Measurements from ENCODE around the gene TFF2.

Gene TFF2, protein sequence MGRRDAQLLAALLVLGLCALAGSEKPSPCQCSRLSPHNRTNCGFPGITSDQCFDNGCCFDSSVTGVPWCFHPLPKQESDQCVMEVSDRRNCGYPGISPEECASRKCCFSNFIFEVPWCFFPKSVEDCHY

DNA sequence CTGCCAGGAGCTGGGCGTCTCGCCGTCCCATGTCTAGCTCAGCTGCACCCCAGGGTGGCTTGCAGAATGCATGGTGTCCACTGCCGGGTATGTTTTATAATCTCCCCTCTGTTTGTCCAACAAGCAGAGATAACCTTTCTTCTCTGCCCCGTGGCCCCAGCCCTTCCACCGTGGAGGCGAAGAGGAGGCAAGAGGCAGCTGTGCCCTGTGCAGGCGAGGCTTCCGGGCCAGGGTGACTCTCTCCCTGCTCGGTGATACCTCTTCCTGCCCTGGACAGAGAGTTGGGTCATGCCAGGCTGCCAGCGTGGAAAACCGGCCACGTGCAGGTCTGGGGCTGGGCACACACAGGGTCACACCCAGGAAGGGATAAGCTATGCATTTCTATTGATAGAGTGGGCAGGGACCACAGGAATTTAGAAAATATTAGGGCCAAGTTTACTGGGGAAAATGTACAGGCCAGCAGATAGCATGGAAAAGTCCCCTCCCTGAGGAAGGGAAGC, at the start of gene TFF2:
TFF2 (minus strand) TSS at position 68 of the 500 bp plus-strand sequence; CDS start at position 31, 37 bp downstream.
- no peak for DNase-seq

- DNase-seq: no peak
Observed at GRCh38 chr21:42400525-42400924, 49.7 kb upstream of the TFF2 start.

DNA sequence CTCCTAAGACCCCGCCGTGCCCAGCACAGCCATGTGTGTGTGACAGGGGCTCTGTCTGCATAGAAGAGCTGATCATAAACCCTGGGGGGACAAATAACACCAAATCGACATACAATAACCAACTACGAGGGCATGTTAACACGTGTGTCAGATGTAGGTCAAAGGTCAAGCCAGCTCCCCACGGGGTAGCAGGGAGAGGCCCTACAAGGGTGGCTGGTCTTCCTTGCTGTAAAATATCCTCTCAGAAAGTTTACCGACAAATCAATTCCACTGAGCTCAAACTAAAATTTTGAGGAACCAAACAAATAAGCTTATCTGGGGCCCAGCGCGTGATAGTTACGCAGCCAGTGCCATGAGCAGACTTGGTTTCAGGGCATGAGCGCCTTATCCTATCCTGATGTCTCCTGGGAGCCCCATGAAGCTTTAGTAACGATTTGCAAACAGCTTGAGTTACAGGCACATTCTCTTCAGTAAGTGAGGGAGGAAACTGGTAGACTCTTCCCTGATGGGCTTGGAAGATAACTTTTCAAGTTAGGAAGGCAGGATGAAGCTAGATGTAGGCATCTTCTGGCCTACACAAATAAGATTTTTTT, 47.7 kb upstream of the TFF2 start:
- DNase-seq: no peak

- no peak for DNase-seq
Observed at GRCh38 chr21:42397746-42398394, 47.1 kb upstream of the TFF2 start.

- DNase-seq: no peak
Observed at GRCh38 chr21:42396799-42397745, 46.3 kb upstream of the TFF2 start.

GRCh38 chr21:42395905-42396651, 45.3 kb upstream of the TFF2 start, which contains the start of gene TMPRSS3:
TSS of gene TMPRSS3 (minus strand) at chr21:42396052. CDS start at chr21:42395417, 635 bp downstream.
- DNase-seq: no peak

DNA sequence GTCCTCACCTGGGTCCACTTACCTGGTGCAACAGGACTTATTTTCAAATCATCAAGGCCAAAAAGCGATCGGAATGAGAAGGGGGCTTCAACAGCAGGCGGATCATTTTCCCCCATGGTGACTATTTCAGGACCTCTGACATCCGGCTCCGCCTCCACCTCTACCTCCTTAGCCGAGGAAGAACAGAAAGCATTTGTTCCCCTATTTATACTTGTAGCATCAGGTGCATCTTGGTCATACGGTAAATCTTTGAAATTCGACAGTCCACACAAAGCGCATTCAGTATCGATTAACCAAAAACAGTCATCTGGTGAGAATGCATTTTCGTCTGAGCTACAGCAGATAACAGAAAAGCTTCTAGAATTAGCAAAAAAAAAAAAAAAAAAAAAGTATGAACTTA, 44.5 kb upstream of the TFF2 start:
- DNase-seq: no peak

- no peak for DNase-seq
Observed at GRCh38 chr21:42393443-42393950, 42.7 kb upstream of the TFF2 start.

DNA sequence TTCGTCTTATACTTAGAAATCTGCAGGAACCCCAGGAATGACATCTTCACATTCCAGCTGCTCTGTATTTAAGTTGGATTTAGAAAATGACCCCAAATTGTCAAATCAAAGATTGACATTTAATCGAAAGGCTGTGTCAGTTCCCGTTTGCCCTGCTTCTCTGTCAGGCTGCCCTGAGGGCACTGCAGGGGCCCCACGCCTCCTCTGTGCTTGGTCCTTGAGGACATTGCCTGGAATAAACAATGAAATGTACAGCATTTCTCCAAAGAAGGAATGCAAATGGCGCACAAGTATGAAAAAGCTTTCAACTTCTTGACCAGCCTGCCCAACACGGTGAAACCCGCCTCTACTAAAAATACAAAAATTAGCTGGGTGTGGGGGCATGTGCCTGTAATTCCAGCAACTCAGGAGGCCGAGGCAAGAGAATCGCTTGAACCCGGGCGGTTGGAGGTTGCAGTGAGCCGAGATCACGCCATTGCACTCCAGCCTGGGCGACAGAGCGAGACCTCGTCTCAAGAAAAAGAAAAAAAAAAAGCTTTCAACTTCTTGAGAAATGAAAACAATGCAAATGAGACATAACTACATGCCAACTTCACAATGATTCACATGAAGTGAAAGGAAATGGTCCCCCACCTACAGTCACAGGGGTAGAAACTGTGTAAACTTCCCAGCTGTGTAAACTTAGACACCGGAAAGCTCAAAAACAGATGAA, 42.1 kb upstream of the TFF2 start:
- DNase-seq: no peak

DNA sequence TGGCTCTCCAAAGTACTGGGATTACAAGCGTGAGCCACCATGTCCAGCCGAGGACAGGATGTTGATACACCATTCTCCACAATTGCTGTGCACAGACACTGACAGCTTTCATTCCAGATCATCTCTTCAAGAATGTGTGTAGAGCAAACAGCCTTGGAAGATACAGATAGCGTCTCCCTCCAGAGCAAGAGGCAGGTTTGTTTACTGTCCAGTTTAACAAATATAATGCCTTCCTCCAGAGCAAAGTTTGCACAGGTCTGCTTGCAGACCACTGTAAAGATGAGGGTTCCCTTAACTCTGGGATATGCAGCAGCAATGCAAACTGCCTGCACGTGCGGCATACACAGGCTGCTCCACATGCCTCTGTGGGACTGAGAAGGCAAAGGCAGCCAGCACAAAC, 40.5 kb upstream of the TFF2 start:
- DNase-seq: no peak

- no peak for DNase-seq
Observed at GRCh38 chr21:42390696-42391095, 39.9 kb upstream of the TFF2 start.

DNA sequence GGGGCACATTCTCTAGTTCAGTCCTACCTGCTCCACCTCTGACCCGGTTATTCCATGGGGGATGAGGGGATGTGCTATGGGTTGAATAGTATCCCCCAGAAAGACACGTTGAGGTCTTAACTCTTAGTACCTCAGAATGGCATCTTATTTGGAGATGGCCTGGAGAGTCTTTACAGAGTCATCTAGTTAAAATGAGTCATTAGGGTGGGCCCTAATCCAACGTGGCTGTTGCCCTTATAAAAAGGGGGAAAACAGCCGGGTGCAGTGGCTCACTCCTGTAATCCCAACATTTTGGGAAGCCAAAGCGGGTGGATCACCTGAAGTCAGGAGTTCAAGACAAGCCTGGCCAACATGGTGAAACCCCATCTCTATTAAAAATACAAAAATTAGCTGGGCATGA, 39.4 kb upstream of the TFF2 start:
- no peak for DNase-seq

GRCh38 chr21:42389449-42389835, 38.6 kb upstream of the TFF2 start:
- DNase-seq: no peak

DNA sequence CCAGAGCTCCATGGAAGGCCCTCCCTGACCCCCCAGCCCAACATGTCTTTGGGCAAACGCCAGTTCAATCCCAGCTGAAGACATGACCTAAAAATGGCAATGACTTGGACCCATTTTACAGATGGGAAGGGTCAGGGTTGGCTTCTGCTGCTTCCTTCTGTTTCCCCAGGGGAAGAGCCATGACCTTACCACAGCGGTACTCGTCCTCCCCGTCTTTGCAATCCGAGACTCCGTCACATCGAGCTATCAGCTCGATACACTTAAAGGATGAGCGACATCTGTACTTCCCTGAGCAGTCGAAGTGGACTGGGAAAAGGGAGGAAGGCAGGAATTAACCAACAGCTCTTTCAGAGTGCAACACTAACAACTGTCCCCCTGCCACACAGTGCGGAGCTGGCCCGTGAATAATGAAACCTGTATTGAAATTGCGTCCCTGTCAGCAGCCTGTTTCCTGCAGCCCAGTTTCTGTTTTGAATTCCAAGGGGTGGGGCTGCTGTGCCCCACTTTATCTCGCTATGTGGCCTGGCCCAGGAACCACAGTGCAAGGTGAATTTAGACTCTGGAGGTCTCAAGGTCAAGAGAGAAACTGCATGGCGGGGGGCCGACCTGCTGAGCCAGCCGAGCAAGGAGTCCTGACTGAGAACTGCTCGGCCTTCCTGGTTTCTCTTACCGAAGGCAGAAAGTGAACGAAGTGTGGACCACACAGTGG, 38.1 kb upstream of the TFF2 start:
- DNase-seq: no peak

DNA sequence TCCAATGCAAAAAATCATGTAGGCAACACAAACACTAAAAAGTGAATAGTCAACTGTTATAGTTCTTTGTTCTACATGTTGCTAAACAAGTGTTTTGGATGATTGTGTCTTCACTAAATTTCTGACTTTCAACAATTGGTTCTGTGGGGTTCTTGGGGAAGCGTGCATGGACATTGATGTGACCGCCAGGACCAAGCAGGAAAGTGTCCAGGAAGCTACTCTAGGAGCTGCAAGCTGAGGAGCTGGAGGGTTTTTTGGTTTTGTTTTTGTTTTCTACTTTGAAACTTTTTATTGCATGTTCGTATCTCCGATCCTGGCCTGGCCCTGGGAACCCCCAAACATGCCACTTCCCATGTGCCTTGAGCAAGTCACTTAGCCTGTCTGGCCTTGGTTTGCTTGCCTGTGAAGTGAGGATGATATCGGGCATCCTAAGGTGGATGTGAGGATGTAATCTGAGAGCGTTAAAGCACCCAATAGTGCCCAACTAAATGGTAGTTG, 37.1 kb upstream of the TFF2 start:
- no peak for DNase-seq

DNA sequence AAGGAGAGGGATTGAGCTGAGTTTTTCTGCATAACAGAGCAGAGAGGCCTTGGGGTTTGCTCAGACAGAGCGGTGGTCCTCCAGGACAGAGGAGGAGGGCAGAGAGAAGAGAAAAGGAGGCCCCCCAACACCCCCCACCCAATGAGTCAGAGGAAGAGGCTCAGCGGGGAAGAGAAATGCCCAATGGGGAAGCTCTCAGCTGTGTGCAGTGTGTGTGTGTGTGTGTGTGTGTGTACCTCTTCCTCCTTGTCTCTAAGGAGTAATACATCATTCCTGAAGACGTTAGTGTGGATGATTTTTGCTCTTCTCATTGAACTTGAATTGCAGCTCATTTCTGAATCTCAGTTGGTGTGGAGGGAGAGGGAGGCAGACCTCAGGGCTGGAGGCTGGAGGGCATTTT, 36.4 kb upstream of the TFF2 start:
- no peak for DNase-seq

DNA sequence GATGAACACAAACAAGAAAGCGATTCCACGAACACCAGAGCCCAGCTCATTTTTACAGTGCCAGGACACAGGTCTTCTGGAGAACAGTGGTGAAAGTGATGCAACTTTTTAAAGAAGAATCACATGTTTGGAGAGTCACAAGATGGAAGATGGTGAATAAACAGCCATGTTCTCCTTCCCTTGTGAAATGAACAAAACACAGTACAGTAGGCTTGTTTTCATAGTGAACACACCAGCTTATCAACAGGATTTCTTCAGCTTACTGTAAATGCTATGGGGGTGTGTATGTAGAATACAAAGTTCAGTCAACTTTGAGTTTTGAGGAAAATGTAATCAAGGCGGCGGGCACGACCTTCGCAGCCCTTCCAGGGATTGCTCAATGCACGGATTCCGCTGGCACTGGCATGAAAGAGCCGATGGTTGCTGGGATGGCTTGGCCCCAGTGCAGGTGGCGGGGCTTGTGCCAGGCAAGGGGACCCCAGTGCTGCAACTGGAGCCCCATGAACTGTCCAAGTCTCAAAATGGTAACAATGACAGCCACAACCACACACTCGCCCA, 35.3 kb upstream of the TFF2 start:
- DNase-seq: no peak

DNA sequence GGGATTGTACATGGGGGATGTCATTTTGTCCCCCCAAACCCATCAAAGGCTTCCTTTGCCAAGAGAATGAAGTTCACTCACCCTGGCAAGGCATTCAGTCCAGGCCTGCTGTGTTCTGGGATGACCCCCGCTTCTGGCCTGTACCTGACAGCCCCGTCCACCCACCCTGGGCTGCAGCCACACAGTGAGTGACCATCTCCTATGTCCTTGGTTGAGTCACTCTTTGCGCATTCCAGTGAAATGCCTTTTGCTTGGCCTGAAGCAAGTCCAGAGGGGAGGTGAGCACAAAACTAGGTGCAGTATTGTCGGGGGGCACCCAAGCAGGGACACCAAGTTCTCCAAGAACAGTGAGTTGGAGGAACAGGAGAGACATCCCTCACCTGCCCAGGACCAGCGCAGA, 34.8 kb upstream of the TFF2 start:
- DNase-seq: no peak

DNA sequence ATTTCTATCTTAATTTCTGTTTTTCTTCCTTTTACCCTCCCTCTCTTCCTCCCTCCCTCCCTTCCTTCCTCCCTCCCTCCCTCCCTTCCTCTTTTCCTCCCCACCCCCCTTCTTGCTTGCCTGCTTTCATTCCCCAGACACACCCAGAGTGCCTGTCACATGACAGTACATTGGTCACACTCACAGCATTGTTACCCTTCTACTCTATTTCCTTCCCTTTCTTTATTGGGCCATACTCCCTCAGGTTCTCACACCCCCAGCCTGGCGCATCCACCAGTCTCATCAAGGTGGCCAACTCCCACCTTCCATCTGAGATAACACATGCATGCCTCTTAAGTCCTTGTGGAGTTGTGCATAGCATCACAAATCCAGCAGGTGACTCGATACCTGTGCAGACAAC, 34.2 kb upstream of the TFF2 start:
- DNase-seq: no peak

DNA sequence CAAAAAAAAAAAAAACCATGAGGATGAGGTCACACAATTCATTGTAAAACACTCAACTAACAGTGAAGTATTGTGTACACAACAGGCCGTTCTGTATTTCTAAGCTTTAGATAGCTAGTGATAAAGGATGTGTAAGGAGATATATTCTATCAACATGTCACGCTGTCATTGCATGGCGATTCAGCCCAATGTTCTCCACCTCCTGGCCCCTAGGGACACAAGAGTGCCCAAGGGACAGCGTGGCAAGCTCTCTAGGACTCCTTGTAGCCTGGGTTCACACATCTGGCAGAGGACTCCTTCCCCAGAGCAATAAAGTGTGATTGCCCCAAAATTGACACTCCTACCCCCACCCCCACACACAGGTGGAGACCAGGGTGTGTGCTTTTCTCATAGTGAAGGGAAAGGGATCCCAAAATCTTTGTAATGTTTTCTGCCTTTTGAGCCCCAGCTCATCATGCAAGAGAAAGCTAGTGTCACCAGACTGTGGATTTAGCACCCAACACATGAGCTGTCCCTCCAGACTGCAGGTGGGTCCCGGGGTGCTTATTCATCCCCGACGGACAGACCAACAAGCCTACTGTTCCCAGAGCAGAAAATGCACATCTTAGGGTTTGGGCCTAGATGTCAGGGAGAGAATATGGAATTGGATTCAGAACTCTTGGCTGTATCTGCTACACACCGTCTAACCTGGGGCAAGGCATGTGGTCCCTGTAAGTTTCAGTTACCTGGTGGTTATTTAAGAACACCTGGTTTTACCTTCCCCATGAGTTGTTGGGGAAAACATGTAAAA, 33.6 kb upstream of the TFF2 start:
- DNase-seq: no peak

Data from stimulated activated CD4-positive, alpha-beta T cell treated with anti-CD3 and anti-CD28 coated beads, Interleukin-15, amount 100 ng/mL, for 24 hours (primary cell).